LNCAP (cell line): Measurements from ENCODE around the gene FBXO10.

Experiments used
- TF ChIP-seq, protein P1 (sequence below): fragments of 450-650 bp; IDR thresholded peaks from 2 replicates; pipeline ENCODE4 v1.5.1; 2017; ENCODE audit warnings: mild to moderate bottlenecking

Gene FBXO10

GRCh38 chr9:37555786-37556185 is 20.4 kb downstream of the FBXO10 start:
- TF ChIP-seq, protein P1, sequence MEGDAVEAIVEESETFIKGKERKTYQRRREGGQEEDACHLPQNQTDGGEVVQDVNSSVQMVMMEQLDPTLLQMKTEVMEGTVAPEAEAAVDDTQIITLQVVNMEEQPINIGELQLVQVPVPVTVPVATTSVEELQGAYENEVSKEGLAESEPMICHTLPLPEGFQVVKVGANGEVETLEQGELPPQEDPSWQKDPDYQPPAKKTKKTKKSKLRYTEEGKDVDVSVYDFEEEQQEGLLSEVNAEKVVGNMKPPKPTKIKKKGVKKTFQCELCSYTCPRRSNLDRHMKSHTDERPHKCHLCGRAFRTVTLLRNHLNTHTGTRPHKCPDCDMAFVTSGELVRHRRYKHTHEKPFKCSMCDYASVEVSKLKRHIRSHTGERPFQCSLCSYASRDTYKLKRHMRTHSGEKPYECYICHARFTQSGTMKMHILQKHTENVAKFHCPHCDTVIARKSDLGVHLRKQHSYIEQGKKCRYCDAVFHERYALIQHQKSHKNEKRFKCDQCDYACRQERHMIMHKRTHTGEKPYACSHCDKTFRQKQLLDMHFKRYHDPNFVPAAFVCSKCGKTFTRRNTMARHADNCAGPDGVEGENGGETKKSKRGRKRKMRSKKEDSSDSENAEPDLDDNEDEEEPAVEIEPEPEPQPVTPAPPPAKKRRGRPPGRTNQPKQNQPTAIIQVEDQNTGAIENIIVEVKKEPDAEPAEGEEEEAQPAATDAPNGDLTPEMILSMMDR, result no peak

GRCh38 chr9:37554318-37554717 is 21.9 kb downstream of the FBXO10 start:
- TF ChIP-seq, protein P1, result no peak

DNA sequence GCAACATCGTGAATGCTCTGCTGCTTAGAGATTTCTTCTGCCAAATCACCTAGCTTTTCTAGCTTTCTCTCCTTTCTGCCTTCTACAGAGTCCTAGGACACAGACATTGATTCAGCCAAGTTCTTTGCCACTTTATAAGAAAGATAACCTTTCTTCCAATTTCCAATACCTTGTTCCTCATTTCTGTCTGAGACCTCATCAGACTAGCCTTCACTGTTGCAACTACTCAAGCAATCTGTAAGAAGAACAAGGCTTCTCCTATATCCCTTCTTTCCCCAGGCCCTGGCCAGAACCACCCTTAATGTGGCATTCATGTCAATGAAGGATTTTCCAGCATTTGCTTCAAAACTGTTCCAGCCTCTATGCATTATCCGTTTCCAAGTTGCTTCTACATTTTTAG is 24.3 kb downstream of the FBXO10 start:
- TF ChIP-seq, protein P1, result no peak

DNA sequence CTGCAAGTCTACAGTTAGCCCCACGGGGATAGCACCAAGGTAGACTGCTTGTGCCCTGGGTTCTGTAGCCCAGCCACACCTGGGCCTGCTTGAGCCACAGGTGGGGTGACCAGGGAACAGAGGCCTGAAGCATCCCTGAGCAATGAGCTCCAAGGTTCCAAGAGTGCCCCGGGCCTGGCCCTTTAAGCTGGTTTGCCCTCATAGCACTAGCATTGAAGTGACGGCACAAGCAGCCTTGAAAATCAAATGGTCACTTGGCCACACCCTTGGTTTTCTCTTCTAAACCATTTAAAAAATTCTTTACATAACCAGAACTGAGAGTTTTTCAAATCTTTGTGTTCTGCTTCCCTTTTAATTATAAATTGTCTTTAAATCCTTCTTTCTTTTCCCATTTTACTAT is 24.7 kb downstream of the FBXO10 start:
- TF ChIP-seq, protein P1, result no peak

DNA sequence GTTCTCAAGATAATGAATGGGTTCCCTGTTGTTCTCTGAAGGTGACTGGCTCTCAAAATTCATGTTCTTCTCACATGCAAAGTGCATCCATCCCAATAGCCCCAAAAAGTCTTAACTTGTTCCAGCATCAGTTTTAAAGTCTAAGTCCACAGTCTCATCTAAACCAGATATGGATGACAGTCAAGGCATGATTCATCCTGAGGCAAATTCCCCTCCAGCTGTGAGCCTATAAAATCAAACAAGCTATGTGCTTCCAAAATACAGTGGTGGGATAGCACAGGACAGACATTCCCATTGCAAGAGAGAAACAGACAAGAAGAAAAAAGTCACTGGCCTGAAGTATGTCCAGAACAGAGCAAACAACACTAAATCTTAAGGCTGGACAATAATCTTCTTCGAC is 25.4 kb downstream of the FBXO10 start:
- TF ChIP-seq, protein P1, result no peak

DNA sequence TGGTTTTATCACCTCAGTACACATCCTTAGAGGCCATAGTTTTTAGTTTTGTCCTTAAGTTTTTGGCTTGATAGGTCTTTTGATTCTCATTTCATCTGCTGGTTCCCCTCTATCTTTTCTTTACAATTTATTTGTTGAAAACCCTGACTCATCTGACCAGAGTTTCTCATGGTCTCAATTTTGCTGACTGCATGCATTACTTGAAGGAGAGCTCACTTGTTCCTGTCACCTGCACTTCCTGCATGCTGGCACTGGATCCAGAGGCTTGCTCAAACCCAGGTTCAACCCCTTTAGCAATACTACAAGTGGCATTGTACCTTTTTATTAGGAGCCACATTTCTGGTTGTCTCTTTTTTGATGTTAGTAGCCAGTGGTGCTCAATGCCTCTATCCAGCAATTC is 26.7 kb downstream of the FBXO10 start:
- TF ChIP-seq, protein P1, result no peak

GRCh38 chr9:37547328-37547878 is 28.8 kb downstream of the FBXO10 start:
- TF ChIP-seq, protein P1, result no peak

DNA sequence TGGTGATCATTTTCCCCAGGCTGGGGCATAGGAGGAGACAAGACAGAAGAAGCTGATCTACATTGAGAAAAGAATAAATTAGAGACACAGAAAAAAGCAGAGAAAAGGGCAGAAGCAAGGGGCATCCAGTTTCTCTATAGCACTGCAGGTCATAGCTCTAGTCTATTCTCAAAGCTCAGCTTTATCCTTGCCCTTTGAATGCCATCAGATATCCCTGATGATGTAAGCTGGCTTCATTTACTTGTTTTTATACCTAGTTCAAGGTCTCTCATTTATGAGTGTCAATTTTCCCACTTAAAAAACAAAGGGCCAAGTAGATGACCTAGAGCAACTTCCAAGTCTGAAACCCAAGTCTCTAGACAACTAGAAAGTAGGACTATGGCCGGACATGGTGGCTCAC is 32.7 kb downstream of the FBXO10 start:
- TF ChIP-seq, protein P1, result no peak
